Fibroblast of pulmonary artery (primary cell): ENCODE results near the gene TRMT1.

ENCODE experiments used
- DNase-seq: peaks from one replicate; pipeline ENCODE4 v3.0.0-alpha.2; 2010; ENCODE audit warnings: low read depth
- H3K4me3 ChIP-seq: replicated peaks from 2 replicates; pipeline ENCODE4 v1.5.1; 2011; ENCODE audit warnings: low read depth, mild to moderate bottlenecking, control low read depth, low read length, moderate library complexity
- TF ChIP-seq, protein P1 (sequence below): IDR thresholded peaks from 2 replicates; pipeline ENCODE4 v1.5.1; 2011; ENCODE audit warnings: mild to moderate bottlenecking, control low read depth, low read length, inconsistent platforms; ENCODE audit errors: missing control alignments

Gene TRMT1

GRCh38 chr19:13057147-13057572 lies 59.4 kb downstream of the TRMT1 start:
- DNase-seq = no peak
- TF ChIP-seq, protein P1, sequence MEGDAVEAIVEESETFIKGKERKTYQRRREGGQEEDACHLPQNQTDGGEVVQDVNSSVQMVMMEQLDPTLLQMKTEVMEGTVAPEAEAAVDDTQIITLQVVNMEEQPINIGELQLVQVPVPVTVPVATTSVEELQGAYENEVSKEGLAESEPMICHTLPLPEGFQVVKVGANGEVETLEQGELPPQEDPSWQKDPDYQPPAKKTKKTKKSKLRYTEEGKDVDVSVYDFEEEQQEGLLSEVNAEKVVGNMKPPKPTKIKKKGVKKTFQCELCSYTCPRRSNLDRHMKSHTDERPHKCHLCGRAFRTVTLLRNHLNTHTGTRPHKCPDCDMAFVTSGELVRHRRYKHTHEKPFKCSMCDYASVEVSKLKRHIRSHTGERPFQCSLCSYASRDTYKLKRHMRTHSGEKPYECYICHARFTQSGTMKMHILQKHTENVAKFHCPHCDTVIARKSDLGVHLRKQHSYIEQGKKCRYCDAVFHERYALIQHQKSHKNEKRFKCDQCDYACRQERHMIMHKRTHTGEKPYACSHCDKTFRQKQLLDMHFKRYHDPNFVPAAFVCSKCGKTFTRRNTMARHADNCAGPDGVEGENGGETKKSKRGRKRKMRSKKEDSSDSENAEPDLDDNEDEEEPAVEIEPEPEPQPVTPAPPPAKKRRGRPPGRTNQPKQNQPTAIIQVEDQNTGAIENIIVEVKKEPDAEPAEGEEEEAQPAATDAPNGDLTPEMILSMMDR = no peak
- H3K4me3 ChIP-seq = no peak overlapping the region

GRCh38 chr19:13056052-13056660 lies 60.4 kb downstream of the TRMT1 start:
- TF ChIP-seq, protein P1 = no peak
- DNase-seq = peak; percentile 78
- H3K4me3 ChIP-seq = peak overlapping the region; percentile 27

- TF ChIP-seq, protein P1 = no peak
- DNase-seq = peak; percentile 95
- peak overlapping the region; percentile 27 for H3K4me3 ChIP-seq
Measured at GRCh38 chr19:13055213-13056051, 61.1 kb downstream of the TRMT1 start.
